Right cardiac atrium (tissue), 5 donors: ENCODE results near the gene HUS1. TPM values are rescaled to one million over a fixed set of nuclear protein-coding genes. Genes with fewer than 3 reads are reported as not detected.

Source experiments
- ATAC-seq, 2 donors: fragments of 200-7000 bp; cut with Tn5 transposase; one replicate each; pipeline versions ENCODE4 v1.8.0 to v1.9.1; 2020; ENCODE audit warnings: moderate library complexity in 2 of 2, mild to moderate bottlenecking in 1 of 2
- DNase-seq, 3 donors: peaks; one replicate each; pipeline ENCODE4 v3.0.0-alpha.2; 2020
- H3K27ac ChIP-seq: one replicate; pipeline ENCODE4 v1.5.1; 2013; ENCODE audit warnings: mild to moderate bottlenecking, low read length, control low read depth, moderate library complexity
- H3K27me3 ChIP-seq: one replicate; pipeline ENCODE4 v1.6.1; 2013; ENCODE audit not compliant: control insufficient read depth, insufficient read depth
- H3K4me1 ChIP-seq: one replicate; pipeline ENCODE4 v1.6.1; 2013; ENCODE audit warnings: low read length; ENCODE audit not compliant: control insufficient read depth, insufficient read depth
- H3K4me3 ChIP-seq: one replicate; pipeline ENCODE4 v1.5.1; 2013; ENCODE audit warnings: low read length, control low read depth
- H3K9me3 ChIP-seq: one replicate; pipeline ENCODE4 v1.6.1; 2013; ENCODE audit warnings: low read length; ENCODE audit not compliant: control insufficient read depth
- WGBS: extraction: QIAGEN DNeasy Blood & Tissue Kit; methylation state at CpG from one replicate; pipeline ENCODE4 v1.1.7; 2013; 5-methylcytosine and 5-hydroxymethylcytosine counted together
- intact Hi-C, 4 donors: fragments of 100-400 bp; cut with DNase I; formaldehyde crosslinking; loops; one replicate each; pipeline versions ENCODE4 v1.11.0 to v1.14.0; 2022 to 2023
- polyA plus RNA-seq: library from polyadenylated mRNA; stranded (reverse); fragments of 200-250 nt; gene quantifications from one replicate; pipeline ENCODE4 v1.2.3, GENCODE V29; 2013
- total RNA-seq, 4 donors: library from RNA; stranded (reverse); fragmentation: NEBNext Ultra II Directional; extraction: Animal tissue kit (Norgen Biotek cat#: 25700); gene quantifications; one replicate each; pipeline ENCODE4 v1.2.1, GENCODE V29; 2021
- donor health status: healthy with polysubstance abuse.
- donor health status: DM: no; HTN: yes; CAD: no.
- donor health status: DM: no; HTN: no; CAD: no.
- donor health status: DM: no; HTN: yes; CAD: no; lungs with severe emphysema.
- donor health status: DM: yes; HTN: yes; CAD: no.

HUS1 gene
- total and polyA plus RNA-seq, 5 donors: 13.2 to 25.7 (median 24.3) TPM

GRCh38 chr7:47937711-47938573 is 41.5 kb downstream of the HUS1 start:
- ATAC-seq: no peak
- no peak for DNase-seq
- peaks cover 14% of the 10 kb centered on the region for H3K4me1 ChIP-seq
- intact Hi-C loops: no loop called here
- no peak overlapping the region for H3K27ac ChIP-seq
- no peaks in the 10 kb centered on the region for H3K27me3 ChIP-seq
- no peaks in the 10 kb centered on the region for H3K9me3 ChIP-seq
- WGBS: 77% methylated on average over 11 of the region's 11 CpGs
- H3K4me3 ChIP-seq: no peak overlapping the region

GRCh38 chr7:47937065-47937687 is 42.2 kb downstream of the HUS1 start:
- intact Hi-C loops: no loop called here
- H3K4me1 ChIP-seq: peaks cover 17% of the 10 kb centered on the region
- no peak for ATAC-seq

GRCh38 chr7:47936323-47936722 is 43.1 kb downstream of the HUS1 start:
- Histone ChIP-seq H3K9me3 (no peaks in the 10 kb centered on the region), H3K27ac (no peak overlapping the region), H3K4me1 (peaks cover 16% of the 10 kb centered on the region), H3K27me3 (no peaks in the 10 kb centered on the region), H3K4me3 (no peak overlapping the region)
- WGBS: 78% methylated on average over 4 of the region's 4 CpGs
- no peak for ATAC-seq
- no peak for DNase-seq
- intact Hi-C loops: no loop called here

More at GRCh38 chr7:47937065-47937687, 42.2 kb downstream of the HUS1 start:
- 67% methylated on average over 17 of the region's 17 CpGs for WGBS
- DNase-seq: no peak
- Histone ChIP-seq H3K27ac (no peak overlapping the region), H3K4me3 (no peak overlapping the region), H3K27me3 (no peaks in the 10 kb centered on the region), H3K9me3 (no peaks in the 10 kb centered on the region)

GRCh38 chr7:47935336-47935735 is 44.1 kb downstream of the HUS1 start:
- 93% methylated on average over 10 of the region's 10 CpGs for WGBS
- Histone ChIP-seq H3K4me1 (peaks cover 10% of the 10 kb centered on the region), H3K9me3 (no peaks in the 10 kb centered on the region), H3K27ac (no peak overlapping the region), H3K4me3 (no peak overlapping the region), H3K27me3 (no peaks in the 10 kb centered on the region)
- DNase-seq (no peak), ATAC-seq (no peak)
- intact Hi-C loops: no loop called here

GRCh38 chr7:47934831-47935230 is 44.6 kb downstream of the HUS1 start:
- 87% methylated on average over 6 of the region's 6 CpGs for WGBS
- Histone ChIP-seq H3K9me3 (no peaks in the 10 kb centered on the region), H3K27ac (no peak overlapping the region), H3K4me1 (peaks cover 6% of the 10 kb centered on the region), H3K27me3 (no peaks in the 10 kb centered on the region), H3K4me3 (no peak overlapping the region)
- no peak for ATAC-seq
- intact Hi-C loops: no loop called here
- DNase-seq: no peak

GRCh38 chr7:47933215-47933614 is 46.2 kb downstream of the HUS1 start:
- Histone ChIP-seq H3K27me3 (no peaks in the 10 kb centered on the region), H3K9me3 (no peaks in the 10 kb centered on the region), H3K4me3 (no peak overlapping the region), H3K27ac (no peak overlapping the region), H3K4me1 (peaks cover 3% of the 10 kb centered on the region)
- ATAC-seq (no peak), DNase-seq (no peak)
- WGBS: 91% methylated on average over 8 of the region's 8 CpGs
- intact Hi-C loops: no loop called here

GRCh38 chr7:47932466-47933037 is 46.9 kb downstream of the HUS1 start:
- 86% methylated on average over 11 of the region's 11 CpGs for WGBS
- peak; percentile 16 to 28 for ATAC-seq

GRCh38 chr7:47932016-47932415 is 47.4 kb downstream of the HUS1 start:
- H3K27me3 ChIP-seq: no peaks in the 10 kb centered on the region
- H3K9me3 ChIP-seq: no peaks in the 10 kb centered on the region
- no peak for DNase-seq
- peaks cover 3% of the 10 kb centered on the region for H3K4me1 ChIP-seq
- ATAC-seq: no peak
- 69% methylated on average over 6 of the region's 6 CpGs for WGBS
- intact Hi-C loops: no loop called here
- no peak overlapping the region for H3K4me3 ChIP-seq
- H3K27ac ChIP-seq: no peak overlapping the region

More at GRCh38 chr7:47932466-47933037, 46.9 kb downstream of the HUS1 start:
- Histone ChIP-seq H3K4me3 (no peak overlapping the region), H3K4me1 (peaks cover 3% of the 10 kb centered on the region), H3K9me3 (no peaks in the 10 kb centered on the region), H3K27me3 (no peaks in the 10 kb centered on the region), H3K27ac (no peak overlapping the region)
- intact Hi-C loops: no loop called here
- no peak for DNase-seq

GRCh38 chr7:47931005-47932004 is 48.1 kb downstream of the HUS1 start:
- ATAC-seq (no peak), DNase-seq (no peak)
- Histone ChIP-seq H3K4me3 (no peak overlapping the region), H3K27ac (no peak overlapping the region), H3K9me3 (no peaks in the 10 kb centered on the region), H3K4me1 (peaks cover 3% of the 10 kb centered on the region), H3K27me3 (no peaks in the 10 kb centered on the region)
- 91% methylated on average over 18 of the region's 18 CpGs for WGBS
- intact Hi-C loops: no loop called here

GRCh38 chr7:47924266-47924665 is 55.1 kb downstream of the HUS1 start:
- no peak overlapping the region for H3K27ac ChIP-seq
- H3K27me3 ChIP-seq: no peaks in the 10 kb centered on the region
- intact Hi-C loops: no loop called here
- WGBS: 68% methylated on average over 2 of the region's 2 CpGs
- no peak overlapping the region for H3K4me3 ChIP-seq
- no peaks in the 10 kb centered on the region for H3K9me3 ChIP-seq
- ATAC-seq (no peak), DNase-seq (no peak)
- H3K4me1 ChIP-seq: no peaks in the 10 kb centered on the region
